ENCODE results near the gene GSG1L.

GSG1L gene

DNA sequence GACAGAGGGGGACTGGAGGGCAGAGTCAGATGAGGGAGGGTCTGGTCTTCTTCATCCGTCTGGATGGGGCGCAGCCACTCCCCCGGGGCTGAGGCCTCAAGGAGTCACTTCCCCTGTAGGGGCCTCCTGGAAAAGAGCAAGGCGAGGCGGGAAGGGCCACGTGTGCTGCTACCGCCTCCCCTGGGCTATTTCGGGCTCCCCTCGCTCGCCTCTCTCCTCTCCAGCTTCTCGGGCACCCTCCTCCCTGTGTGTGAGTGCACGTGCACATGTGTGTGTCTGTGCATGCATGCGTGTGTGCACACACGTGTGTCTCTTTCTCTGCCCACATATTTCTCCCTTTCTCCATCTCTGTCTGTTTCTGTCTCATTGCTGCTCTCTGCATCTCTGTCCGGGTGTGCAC is 10.1 kb downstream of the GSG1L start:
- H3K9me3 ChIP-seq (ENCODE audit: control insufficient read depth in 2 of 2, low read length in 2 of 2), result no peaks in the 10 kb centered on the region
- H3K27ac ChIP-seq (ENCODE audit: low read depth in 2 of 2, low read length in 2 of 2), result no peak overlapping the region
- H3K27me3 ChIP-seq (ENCODE audit: control insufficient read depth in 2 of 2, insufficient read depth in 2 of 2, low read length in 2 of 2), result no peaks in the 10 kb centered on the region
- H3K4me1 ChIP-seq (ENCODE audit: control insufficient read depth in 2 of 2, insufficient read depth in 2 of 2, low read length in 2 of 2), result no peaks in the 10 kb centered on the region
- no peak overlapping the region for H3K9ac ChIP-seq (ENCODE audit: low read depth in 1 of 2, low read length in 2 of 2)
- H3K4me3 ChIP-seq (ENCODE audit: low read length in 2 of 2), result no peak overlapping the region
- H3K36me3 ChIP-seq (ENCODE audit: control insufficient read depth in 2 of 2, insufficient read depth in 2 of 2, low read length in 2 of 2), result no peaks in the 10 kb centered on the region

DNA sequence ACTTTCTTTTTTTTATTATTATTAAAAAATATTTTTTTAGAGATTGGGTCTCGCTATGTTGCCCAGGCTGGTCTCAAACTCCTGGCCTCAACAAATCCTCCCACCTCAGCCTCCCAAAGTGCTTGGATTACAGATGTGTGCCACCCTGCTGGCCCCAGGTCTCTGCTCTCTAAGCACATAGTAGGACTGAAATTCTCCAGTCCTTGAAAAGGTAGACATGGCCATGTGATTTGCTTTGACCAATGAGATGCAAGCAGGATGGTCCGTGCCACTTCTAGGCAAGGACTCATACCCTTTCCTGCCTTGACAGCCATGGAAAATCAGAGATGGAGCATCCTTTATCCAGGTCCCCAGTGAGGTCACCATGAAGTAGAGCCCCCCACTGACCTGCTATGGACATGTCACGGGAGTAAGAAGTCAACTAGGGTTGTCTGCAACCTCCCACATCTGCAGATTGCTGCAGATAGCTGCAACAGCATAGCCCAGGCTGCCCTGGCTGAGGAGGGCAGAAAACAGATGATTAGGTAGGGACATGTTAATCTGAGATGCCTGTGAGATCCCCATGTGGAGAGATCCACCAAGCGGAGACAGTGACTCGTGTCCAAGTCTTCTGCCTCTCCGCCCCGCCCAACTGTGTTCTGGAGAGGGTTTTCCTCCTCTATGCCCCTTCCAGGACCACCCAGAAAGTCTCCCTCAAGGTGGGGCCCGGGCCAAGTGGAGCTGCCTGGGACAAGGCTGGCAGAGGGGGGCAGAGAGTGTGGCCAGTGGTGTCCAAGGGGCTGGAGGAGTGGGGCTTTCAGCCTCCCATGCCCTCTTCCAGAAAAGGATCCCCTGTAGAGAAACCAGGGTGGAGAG is 11.0 kb downstream of the GSG1L start:
- Histone ChIP-seq H3K27me3 (ENCODE audit: control insufficient read depth in 2 of 2, insufficient read depth in 2 of 2, low read length in 2 of 2) (no peaks in the 10 kb centered on the region), H3K27ac (ENCODE audit: low read depth in 2 of 2, low read length in 2 of 2) (no peak overlapping the region), H3K36me3 (ENCODE audit: control insufficient read depth in 2 of 2, insufficient read depth in 2 of 2, low read length in 2 of 2) (no peaks in the 10 kb centered on the region), H3K4me1 (ENCODE audit: control insufficient read depth in 2 of 2, insufficient read depth in 2 of 2, low read length in 2 of 2) (no peaks in the 10 kb centered on the region), H3K9ac (ENCODE audit: low read depth in 1 of 2, low read length in 2 of 2) (no peak overlapping the region), H3K4me3 (ENCODE audit: low read length in 2 of 2) (no peak overlapping the region), H3K9me3 (ENCODE audit: control insufficient read depth in 2 of 2, low read length in 2 of 2) (no peaks in the 10 kb centered on the region)

DNA sequence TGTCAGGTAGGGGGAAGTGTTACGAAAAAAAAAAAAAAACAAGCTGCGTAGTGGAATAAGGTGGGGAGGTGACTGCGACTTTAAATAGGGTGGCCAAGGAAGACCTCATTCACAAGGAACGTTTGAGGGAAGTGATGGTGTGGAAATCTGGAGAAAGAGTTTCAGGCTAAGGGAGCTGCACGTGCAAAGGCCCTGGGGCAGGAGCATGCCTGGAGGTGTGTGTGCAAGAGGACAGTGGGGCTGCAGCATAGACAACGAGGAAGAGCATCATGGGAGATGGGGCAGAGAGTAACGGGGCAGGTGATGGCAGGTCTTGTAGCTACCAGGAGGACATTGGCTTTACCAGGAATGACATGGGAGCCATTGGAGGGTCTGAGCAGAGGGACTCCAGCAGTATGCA is 12.0 kb downstream of the GSG1L start:
- Histone ChIP-seq H3K4me3 (ENCODE audit: low read length in 2 of 2) (no peak overlapping the region), H3K27me3 (ENCODE audit: control insufficient read depth in 2 of 2, insufficient read depth in 2 of 2, low read length in 2 of 2) (no peaks in the 10 kb centered on the region), H3K4me1 (ENCODE audit: control insufficient read depth in 2 of 2, insufficient read depth in 2 of 2, low read length in 2 of 2) (no peaks in the 10 kb centered on the region), H3K9ac (ENCODE audit: low read depth in 1 of 2, low read length in 2 of 2) (no peak overlapping the region), H3K36me3 (ENCODE audit: control insufficient read depth in 2 of 2, insufficient read depth in 2 of 2, low read length in 2 of 2) (no peaks in the 10 kb centered on the region), H3K9me3 (ENCODE audit: control insufficient read depth in 2 of 2, low read length in 2 of 2) (no peaks in the 10 kb centered on the region), H3K27ac (ENCODE audit: low read depth in 2 of 2, low read length in 2 of 2) (no peak overlapping the region)

DNA sequence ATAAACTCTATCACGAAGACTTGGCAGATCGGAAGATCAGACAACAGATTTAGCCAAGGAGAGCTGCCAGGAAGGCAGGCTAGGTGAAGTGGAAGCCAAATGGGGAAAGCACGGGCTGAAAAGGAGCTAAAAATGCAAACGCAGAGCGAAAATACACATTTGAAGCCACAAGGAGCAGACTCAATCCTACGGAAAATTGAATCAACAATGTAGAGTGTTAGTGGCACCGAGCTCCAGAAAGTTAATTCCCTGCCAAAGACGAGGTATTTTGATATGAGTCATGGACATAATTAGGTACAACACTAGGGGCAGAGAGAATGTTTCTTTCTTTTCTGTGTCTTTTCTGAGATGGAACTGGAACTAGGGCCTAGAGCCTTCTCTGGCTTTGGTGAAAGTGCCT is 20.7 kb downstream of the GSG1L start:
- H3K9me3 ChIP-seq (ENCODE audit: control insufficient read depth in 2 of 2, low read length in 2 of 2), result no peaks in the 10 kb centered on the region
- H3K27ac ChIP-seq (ENCODE audit: low read depth in 2 of 2, low read length in 2 of 2), result no peak overlapping the region
- H3K4me3 ChIP-seq (ENCODE audit: low read length in 2 of 2), result no peak overlapping the region
- H3K9ac ChIP-seq (ENCODE audit: low read depth in 1 of 2, low read length in 2 of 2), result no peak overlapping the region
- no peaks in the 10 kb centered on the region for H3K27me3 ChIP-seq (ENCODE audit: control insufficient read depth in 2 of 2, insufficient read depth in 2 of 2, low read length in 2 of 2)
- H3K4me1 ChIP-seq (ENCODE audit: control insufficient read depth in 2 of 2, insufficient read depth in 2 of 2, low read length in 2 of 2), result no peaks in the 10 kb centered on the region
- no peaks in the 10 kb centered on the region for H3K36me3 ChIP-seq (ENCODE audit: control insufficient read depth in 2 of 2, insufficient read depth in 2 of 2, low read length in 2 of 2)

DNA sequence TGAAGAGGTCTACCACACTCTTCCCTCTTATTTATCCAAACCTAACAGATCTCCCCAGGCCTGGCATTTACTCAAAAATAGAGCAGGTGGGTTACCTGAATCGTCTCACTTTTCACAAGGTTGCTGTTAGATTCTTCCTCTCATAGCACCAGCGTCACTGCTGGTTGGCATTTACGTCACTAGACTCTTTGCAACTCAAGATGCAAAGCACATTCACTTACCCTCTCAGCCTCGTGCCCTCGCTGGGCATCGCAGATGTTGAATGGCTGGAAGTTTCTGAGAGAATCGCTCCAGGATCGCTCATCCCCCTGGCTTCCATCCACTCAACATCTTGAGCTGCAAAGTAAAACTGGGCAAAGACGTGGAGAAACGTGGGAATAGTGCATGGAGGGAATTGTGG is 21.9 kb downstream of the GSG1L start:
- H3K4me1 ChIP-seq (ENCODE audit: control insufficient read depth in 2 of 2, insufficient read depth in 2 of 2, low read length in 2 of 2), result no peaks in the 10 kb centered on the region
- no peak overlapping the region for H3K9ac ChIP-seq (ENCODE audit: low read depth in 1 of 2, low read length in 2 of 2)
- H3K4me3 ChIP-seq (ENCODE audit: low read length in 2 of 2), result no peak overlapping the region
- H3K9me3 ChIP-seq (ENCODE audit: control insufficient read depth in 2 of 2, low read length in 2 of 2), result no peaks in the 10 kb centered on the region
- no peaks in the 10 kb centered on the region for H3K36me3 ChIP-seq (ENCODE audit: control insufficient read depth in 2 of 2, insufficient read depth in 2 of 2, low read length in 2 of 2)
- no peak overlapping the region for H3K27ac ChIP-seq (ENCODE audit: low read depth in 2 of 2, low read length in 2 of 2)
- no peaks in the 10 kb centered on the region for H3K27me3 ChIP-seq (ENCODE audit: control insufficient read depth in 2 of 2, insufficient read depth in 2 of 2, low read length in 2 of 2)

DNA sequence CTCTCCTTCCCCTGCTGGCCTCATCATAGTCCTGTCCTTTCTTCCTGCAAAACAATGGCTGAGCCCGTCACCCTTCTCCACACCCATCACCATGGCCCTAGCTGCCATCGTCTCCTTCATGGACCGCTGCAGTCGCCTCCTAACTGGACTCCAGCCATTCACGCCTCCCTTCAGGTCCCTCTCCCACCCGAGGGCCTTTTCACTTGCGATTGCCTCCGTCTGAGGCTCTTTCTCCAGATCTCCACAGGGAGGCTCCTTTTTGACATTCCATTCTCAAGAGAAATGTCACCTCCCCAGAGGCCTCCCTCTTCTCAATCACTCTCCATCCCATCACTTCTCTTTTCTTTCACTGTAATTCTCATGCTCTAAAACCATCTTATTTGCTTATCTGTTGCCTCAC is 23.5 kb downstream of the GSG1L start:
- Histone ChIP-seq H3K27me3 (ENCODE audit: control insufficient read depth in 2 of 2, insufficient read depth in 2 of 2, low read length in 2 of 2) (no peaks in the 10 kb centered on the region), H3K36me3 (ENCODE audit: control insufficient read depth in 2 of 2, insufficient read depth in 2 of 2, low read length in 2 of 2) (no peaks in the 10 kb centered on the region), H3K9me3 (ENCODE audit: control insufficient read depth in 2 of 2, low read length in 2 of 2) (no peaks in the 10 kb centered on the region), H3K27ac (ENCODE audit: low read depth in 2 of 2, low read length in 2 of 2) (no peak overlapping the region), H3K4me3 (ENCODE audit: low read length in 2 of 2) (no peak overlapping the region), H3K9ac (ENCODE audit: low read depth in 1 of 2, low read length in 2 of 2) (no peak overlapping the region), H3K4me1 (ENCODE audit: control insufficient read depth in 2 of 2, insufficient read depth in 2 of 2, low read length in 2 of 2) (no peaks in the 10 kb centered on the region)

DNA sequence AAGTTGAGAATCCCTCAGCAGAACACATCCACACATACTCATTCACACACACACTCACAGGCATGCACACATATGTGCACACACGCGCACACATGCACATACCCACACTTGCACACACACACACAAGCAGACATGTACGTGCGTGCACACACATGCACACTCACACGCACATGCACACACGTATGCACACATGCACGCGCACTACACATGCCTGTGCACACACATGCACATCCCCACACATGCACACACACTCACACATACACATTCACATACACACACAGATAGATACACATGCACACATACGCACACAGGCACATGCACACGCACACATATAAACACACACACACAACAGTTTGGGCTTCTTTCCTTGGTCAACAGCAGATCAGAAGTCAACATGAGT is 24.0 kb downstream of the GSG1L start:
- H3K27me3 ChIP-seq (ENCODE audit: control insufficient read depth in 2 of 2, insufficient read depth in 2 of 2, low read length in 2 of 2), result no peaks in the 10 kb centered on the region
- no peaks in the 10 kb centered on the region for H3K36me3 ChIP-seq (ENCODE audit: control insufficient read depth in 2 of 2, insufficient read depth in 2 of 2, low read length in 2 of 2)
- no peaks in the 10 kb centered on the region for H3K9me3 ChIP-seq (ENCODE audit: control insufficient read depth in 2 of 2, low read length in 2 of 2)
- H3K27ac ChIP-seq (ENCODE audit: low read depth in 2 of 2, low read length in 2 of 2), result no peak overlapping the region
- no peak overlapping the region for H3K4me3 ChIP-seq (ENCODE audit: low read length in 2 of 2)
- no peaks in the 10 kb centered on the region for H3K4me1 ChIP-seq (ENCODE audit: control insufficient read depth in 2 of 2, insufficient read depth in 2 of 2, low read length in 2 of 2)
- no peak overlapping the region for H3K9ac ChIP-seq (ENCODE audit: low read depth in 1 of 2, low read length in 2 of 2)

DNA sequence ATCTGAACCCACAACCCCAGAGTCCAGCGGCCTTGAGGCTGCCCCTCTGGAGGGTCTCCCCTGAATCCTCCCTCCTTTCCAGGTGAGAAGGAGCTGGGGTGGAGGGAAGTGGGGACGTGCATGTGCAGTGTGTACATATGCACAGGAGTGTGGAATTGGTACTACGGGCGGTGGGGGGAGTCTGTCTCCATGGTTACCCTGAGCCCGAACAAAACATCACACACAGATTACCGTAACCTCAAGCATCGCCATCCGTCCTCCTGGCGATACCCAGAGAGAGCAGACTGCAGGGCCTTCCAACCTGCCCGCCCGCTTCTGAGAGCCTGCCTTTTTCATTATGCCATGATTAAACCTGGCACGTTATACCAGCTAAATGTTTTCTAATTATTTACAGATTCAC is 25.1 kb downstream of the GSG1L start:
- Histone ChIP-seq H3K27me3 (ENCODE audit: control insufficient read depth in 2 of 2, insufficient read depth in 2 of 2, low read length in 2 of 2) (no peaks in the 10 kb centered on the region), H3K4me1 (ENCODE audit: control insufficient read depth in 2 of 2, insufficient read depth in 2 of 2, low read length in 2 of 2) (no peaks in the 10 kb centered on the region), H3K4me3 (ENCODE audit: low read length in 2 of 2) (no peak overlapping the region), H3K27ac (ENCODE audit: low read depth in 2 of 2, low read length in 2 of 2) (no peak overlapping the region), H3K9me3 (ENCODE audit: control insufficient read depth in 2 of 2, low read length in 2 of 2) (no peaks in the 10 kb centered on the region), H3K9ac (ENCODE audit: low read depth in 1 of 2, low read length in 2 of 2) (no peak overlapping the region), H3K36me3 (ENCODE audit: control insufficient read depth in 2 of 2, insufficient read depth in 2 of 2, low read length in 2 of 2) (no peaks in the 10 kb centered on the region)

DNA sequence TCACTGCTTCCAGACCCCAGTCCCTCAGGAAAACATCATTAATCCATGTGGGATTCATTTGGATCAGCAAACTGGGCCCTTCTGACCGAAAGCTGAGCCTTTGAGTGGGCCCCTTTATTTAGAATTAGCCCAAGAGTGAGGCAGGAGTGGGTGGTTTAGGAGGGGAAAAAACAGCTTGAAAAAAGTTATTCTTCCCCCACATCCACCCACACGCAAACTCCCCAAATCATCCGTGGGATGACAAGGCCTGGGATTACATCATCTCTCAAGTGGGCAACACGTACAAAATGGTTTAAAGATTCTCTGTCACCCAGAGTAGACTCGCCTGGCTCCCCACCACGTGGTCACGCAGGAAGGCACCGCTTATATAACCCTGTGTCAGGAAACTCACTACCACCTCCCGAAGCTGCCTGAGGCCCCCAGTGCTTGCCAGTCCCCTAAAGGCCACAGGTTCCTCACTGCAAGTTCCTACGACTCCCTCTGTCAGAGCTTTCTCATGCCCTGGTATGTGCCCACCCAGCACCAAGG is 27.6 kb downstream of the GSG1L start:
- Histone ChIP-seq H3K9ac (ENCODE audit: low read depth in 1 of 2, low read length in 2 of 2) (no peak overlapping the region), H3K4me3 (ENCODE audit: low read length in 2 of 2) (no peak overlapping the region), H3K27me3 (ENCODE audit: control insufficient read depth in 2 of 2, insufficient read depth in 2 of 2, low read length in 2 of 2) (no peaks in the 10 kb centered on the region), H3K36me3 (ENCODE audit: control insufficient read depth in 2 of 2, insufficient read depth in 2 of 2, low read length in 2 of 2) (no peaks in the 10 kb centered on the region), H3K4me1 (ENCODE audit: control insufficient read depth in 2 of 2, insufficient read depth in 2 of 2, low read length in 2 of 2) (no peaks in the 10 kb centered on the region), H3K27ac (ENCODE audit: low read depth in 2 of 2, low read length in 2 of 2) (no peak overlapping the region), H3K9me3 (ENCODE audit: control insufficient read depth in 2 of 2, low read length in 2 of 2) (no peaks in the 10 kb centered on the region)

DNA sequence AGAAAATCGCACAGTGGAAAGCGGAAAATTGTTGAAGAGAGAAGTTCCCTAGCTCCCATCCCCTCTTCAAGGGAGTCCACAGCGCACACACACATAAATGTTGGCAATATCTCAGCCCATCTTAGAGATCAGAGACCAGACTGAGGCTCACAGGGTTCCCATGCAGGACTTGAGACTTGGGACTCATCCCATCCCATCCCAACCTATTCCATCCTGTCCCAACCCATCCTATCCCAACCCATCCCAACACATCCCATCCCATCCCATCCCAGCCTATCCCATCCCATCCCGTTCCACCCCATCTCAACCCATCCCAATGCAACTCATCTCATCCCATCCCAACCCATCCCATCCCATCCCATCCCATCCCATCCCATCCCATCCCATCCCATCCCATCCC is 29.6 kb downstream of the GSG1L start:
- Histone ChIP-seq H3K27ac (ENCODE audit: low read depth in 2 of 2, low read length in 2 of 2) (no peak overlapping the region), H3K4me3 (ENCODE audit: low read length in 2 of 2) (no peak overlapping the region), H3K4me1 (ENCODE audit: control insufficient read depth in 2 of 2, insufficient read depth in 2 of 2, low read length in 2 of 2) (no peaks in the 10 kb centered on the region), H3K9me3 (ENCODE audit: control insufficient read depth in 2 of 2, low read length in 2 of 2) (no peaks in the 10 kb centered on the region), H3K36me3 (ENCODE audit: control insufficient read depth in 2 of 2, insufficient read depth in 2 of 2, low read length in 2 of 2) (no peaks in the 10 kb centered on the region), H3K27me3 (ENCODE audit: control insufficient read depth in 2 of 2, insufficient read depth in 2 of 2, low read length in 2 of 2) (no peaks in the 10 kb centered on the region), H3K9ac (ENCODE audit: low read depth in 1 of 2, low read length in 2 of 2) (no peak overlapping the region)

Data from mucosa of rectum (tissue), 2 donors.